HG03196 (cell line): ENCODE results near the gene ZNF660.
"Not testable (repeated sequence)": the region's sequence is repeated elsewhere in the genome, so short reads cannot be mapped to it uniquely, and the experiment has no call there.

Source experiments
- ATAC-seq: cut with Tn5 transposase; IDR thresholded peaks from one replicate; pipeline ENCODE4 v1.9.1; 2021; ENCODE audit not compliant: unreplicated experiment

The ZNF660 gene

GRCh38 chr3:44584646-44585501 is at the start of gene ZNF660:
Gene ZNF660 (plus strand): TSS chr3:44584964. CDS start chr3:44594194, 9,230 bp downstream.
- ATAC-seq, result peak; percentile 58

GRCh38 chr3:44535364-44535763 is 49.4 kb upstream of the ZNF660 start:
- no peak for ATAC-seq

GRCh38 chr3:44544811-44545210 is 40.0 kb upstream of the ZNF660 start:
- not testable (repeated sequence) for ATAC-seq

- peak; percentile 75 for ATAC-seq
Measured at GRCh38 chr3:44554626-44555592, 29.9 kb upstream of the ZNF660 start, which contains the start of gene ZKSCAN7. Gene ZKSCAN7 (plus strand): TSS chr3:44555193. CDS start chr3:44557048, 1,855 bp downstream.

- ATAC-seq, result no peak
Measured at GRCh38 chr3:44555723-44556122, 29.0 kb upstream of the ZNF660 start.

GRCh38 chr3:44557074-44557473 is 27.7 kb upstream of the ZNF660 start:
- ATAC-seq, result no peak

- ATAC-seq, result no peak
Measured at GRCh38 chr3:44561076-44561475, 23.7 kb upstream of the ZNF660 start.

GRCh38 chr3:44562147-44562546 is 22.6 kb upstream of the ZNF660 start:
- ATAC-seq, result no peak

- no peak for ATAC-seq
Measured at GRCh38 chr3:44568561-44568960, 16.2 kb upstream of the ZNF660 start.

GRCh38 chr3:44571024-44571423 is 13.7 kb upstream of the ZNF660 start:
- no peak for ATAC-seq

GRCh38 chr3:44576613-44577012 is 8.2 kb upstream of the ZNF660 start:
- no peak for ATAC-seq

GRCh38 chr3:44577354-44577952 is 7.3 kb upstream of the ZNF660 start:
- not testable (repeated sequence) for ATAC-seq

- not testable (repeated sequence) for ATAC-seq
Measured at GRCh38 chr3:44578316-44578715, 6.4 kb upstream of the ZNF660 start.

GRCh38 chr3:44578924-44579515 is 5.7 kb upstream of the ZNF660 start:
- ATAC-seq, result not testable (repeated sequence)

GRCh38 chr3:44579749-44580148 is 5.0 kb upstream of the ZNF660 start:
- not testable (repeated sequence) for ATAC-seq

GRCh38 chr3:44580971-44581370 is 3.8 kb upstream of the ZNF660 start:
- ATAC-seq, result not testable (repeated sequence)

GRCh38 chr3:44596621-44597020 is 11.9 kb downstream of the ZNF660 start:
- no peak for ATAC-seq

- ATAC-seq, result no peak
Measured at GRCh38 chr3:44601749-44602148, 17.0 kb downstream of the ZNF660 start.

GRCh38 chr3:44612678-44613077 is 27.9 kb downstream of the ZNF660 start:
- no peak for ATAC-seq

GRCh38 chr3:44624749-44625480 is 40.2 kb downstream of the ZNF660 start, which contains the start of gene ZNF197:
Gene ZNF197 (plus strand): TSS chr3:44625036. CDS start chr3:44629155, 4,119 bp downstream.
- peak; percentile 89 for ATAC-seq
